ENCODE measurements around the gene SMOC2. TPM values are rescaled to one million over a fixed set of nuclear protein-coding genes. Genes with fewer than 3 reads are reported as not detected.

SMOC2 gene
- total and polyA plus RNA-seq, 2 of the 13 experiments (the other 11 are each of a cell fraction or from before 2014, with no cell fraction given): not detected

DNA sequence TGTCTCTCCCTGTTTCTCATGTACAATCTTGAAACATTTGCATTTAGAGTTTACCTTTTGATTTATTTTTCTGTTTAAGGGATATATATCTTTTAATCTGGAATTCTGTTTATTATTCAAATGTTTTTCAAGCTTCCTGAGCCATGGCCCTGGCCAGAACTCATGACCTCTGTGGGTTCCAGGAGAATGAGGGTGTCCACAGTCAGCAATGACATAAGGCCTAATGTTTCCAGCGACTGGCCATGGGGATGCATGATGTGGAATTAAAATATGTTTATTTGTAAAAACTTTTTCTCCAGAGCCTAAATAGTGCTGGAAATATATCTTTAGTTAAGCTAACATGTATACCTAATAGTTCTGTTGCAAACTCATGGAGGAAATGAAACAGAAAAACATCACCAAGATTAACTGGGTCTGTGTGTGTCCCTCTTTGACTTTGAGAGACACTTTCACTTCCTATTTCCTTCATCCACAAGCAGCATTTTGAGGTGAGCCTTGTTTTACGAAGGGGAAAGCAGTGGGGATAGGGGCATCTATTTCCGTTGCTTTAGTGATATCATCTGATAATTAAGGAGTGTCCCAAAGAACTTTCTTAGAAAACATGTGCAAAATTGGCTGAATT lies 87.6 kb downstream of the SMOC2 start:
- no peak for ATAC-seq
- no peak for DNase-seq (ENCODE audit: low spot score)
- no peaks in the 10 kb centered on the region for H3K36me3 ChIP-seq (replicated peaks in 1 of 2; ENCODE audit: control insufficient read depth in 1 of 2, insufficient read depth in 2 of 2, low read length in 2 of 2)
- no peak overlapping the region for H3K4me3 ChIP-seq (replicated peaks in 1 of 3; ENCODE audit: insufficient read depth in 1 of 3, low read depth in 2 of 3, low read length in 3 of 3)
- no peak overlapping the region for H3K4me2 ChIP-seq (ENCODE audit: low read depth, low read length)
- intact Hi-C loops (cut with micrococcal nuclease; ENCODE audit: unreplicated experiment) (no loop called here), in situ Hi-C loops (cut with HindIII; ENCODE audit: extremely low pct_ligation_motif_present, low pct_unique_long_range_greater_than_20kb) (no loop called here)
- ChIA-PET POLR2A (no interaction called here), CTCF (ENCODE audit: low intra/inter-chr PET ratio, low total read pairs) (no interaction called here)
- H3K79me2 ChIP-seq (ENCODE audit: insufficient read depth, low read length): no peaks in the 10 kb centered on the region
- no peak for FAIRE-seq
- peaks cover 8 to 73% of the 10 kb centered on the region in 2 experiments; a peak in 4 of 5 replicates for H3K27me3 ChIP-seq (ENCODE audit: control insufficient read depth in 1 of 2, insufficient read depth in 2 of 2, low read length in 2 of 2)
- H3K9me3 ChIP-seq (ENCODE audit: low read length): no peaks in the 10 kb centered on the region
- no peaks in the 10 kb centered on the region for H3K4me1 ChIP-seq (ENCODE audit: insufficient read depth, low read length)
- H2AFZ ChIP-seq (ENCODE audit: low read length): no peak overlapping the region
- no peaks in the 10 kb centered on the region for H4K20me1 ChIP-seq (ENCODE audit: insufficient read depth, low read length)
- WGBS (ENCODE audit: low lambda C conversion rate): 27% methylated on average over 3 of the region's 3 CpGs
- no peak overlapping the region for H3K27ac ChIP-seq (ENCODE audit: extremely low read length, insufficient read depth, low read length)
- no peak overlapping the region for H3K9ac ChIP-seq (ENCODE audit: insufficient read depth, low read depth, low read length)
- no TSS peak for BruUV-seq (replicated peaks)
- TF ChIP-seq HNF4G (IDR thresholded peaks at IDR 0.05; ENCODE audit: borderline replicate concordance, low read depth, low read length) (no peak), HNF4G (CRISPR knock-in tag; IDR thresholded peaks at IDR 0.05; ENCODE audit: borderline replicate concordance, low read depth) (no peak), IKZF1 (IDR thresholded peaks at IDR 0.05) (no peak), ZNF318 (CRISPR knock-in tag; IDR thresholded peaks at IDR 0.05) (no peak), DZIP1 (CRISPR knock-in tag; IDR thresholded peaks at IDR 0.05) (no peak), ZFP90 (CRISPR knock-in tag; IDR thresholded peaks at IDR 0.05; ENCODE audit: borderline replicate concordance) (no peak), NFYB (CRISPR knock-in tag; IDR thresholded peaks at IDR 0.05) (no peak), ZNF331 (CRISPR knock-in tag; IDR thresholded peaks at IDR 0.05) (no peak), SMAD3 (CRISPR knock-in tag; IDR thresholded peaks at IDR 0.05) (no peak), ZNF230 (CRISPR knock-in tag; IDR thresholded peaks at IDR 0.05) (no peak), TMF1 (CRISPR knock-in tag; IDR thresholded peaks at IDR 0.05; ENCODE audit: low read depth) (no peak)

All from HepG2 (cell line).